ENCODE data around the gene CHL1.

Gene CHL1, protein sequence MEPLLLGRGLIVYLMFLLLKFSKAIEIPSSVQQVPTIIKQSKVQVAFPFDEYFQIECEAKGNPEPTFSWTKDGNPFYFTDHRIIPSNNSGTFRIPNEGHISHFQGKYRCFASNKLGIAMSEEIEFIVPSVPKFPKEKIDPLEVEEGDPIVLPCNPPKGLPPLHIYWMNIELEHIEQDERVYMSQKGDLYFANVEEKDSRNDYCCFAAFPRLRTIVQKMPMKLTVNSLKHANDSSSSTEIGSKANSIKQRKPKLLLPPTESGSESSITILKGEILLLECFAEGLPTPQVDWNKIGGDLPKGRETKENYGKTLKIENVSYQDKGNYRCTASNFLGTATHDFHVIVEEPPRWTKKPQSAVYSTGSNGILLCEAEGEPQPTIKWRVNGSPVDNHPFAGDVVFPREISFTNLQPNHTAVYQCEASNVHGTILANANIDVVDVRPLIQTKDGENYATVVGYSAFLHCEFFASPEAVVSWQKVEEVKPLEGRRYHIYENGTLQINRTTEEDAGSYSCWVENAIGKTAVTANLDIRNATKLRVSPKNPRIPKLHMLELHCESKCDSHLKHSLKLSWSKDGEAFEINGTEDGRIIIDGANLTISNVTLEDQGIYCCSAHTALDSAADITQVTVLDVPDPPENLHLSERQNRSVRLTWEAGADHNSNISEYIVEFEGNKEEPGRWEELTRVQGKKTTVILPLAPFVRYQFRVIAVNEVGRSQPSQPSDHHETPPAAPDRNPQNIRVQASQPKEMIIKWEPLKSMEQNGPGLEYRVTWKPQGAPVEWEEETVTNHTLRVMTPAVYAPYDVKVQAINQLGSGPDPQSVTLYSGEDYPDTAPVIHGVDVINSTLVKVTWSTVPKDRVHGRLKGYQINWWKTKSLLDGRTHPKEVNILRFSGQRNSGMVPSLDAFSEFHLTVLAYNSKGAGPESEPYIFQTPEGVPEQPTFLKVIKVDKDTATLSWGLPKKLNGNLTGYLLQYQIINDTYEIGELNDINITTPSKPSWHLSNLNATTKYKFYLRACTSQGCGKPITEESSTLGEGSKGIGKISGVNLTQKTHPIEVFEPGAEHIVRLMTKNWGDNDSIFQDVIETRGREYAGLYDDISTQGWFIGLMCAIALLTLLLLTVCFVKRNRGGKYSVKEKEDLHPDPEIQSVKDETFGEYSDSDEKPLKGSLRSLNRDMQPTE (N-terminal part only)

DNA sequence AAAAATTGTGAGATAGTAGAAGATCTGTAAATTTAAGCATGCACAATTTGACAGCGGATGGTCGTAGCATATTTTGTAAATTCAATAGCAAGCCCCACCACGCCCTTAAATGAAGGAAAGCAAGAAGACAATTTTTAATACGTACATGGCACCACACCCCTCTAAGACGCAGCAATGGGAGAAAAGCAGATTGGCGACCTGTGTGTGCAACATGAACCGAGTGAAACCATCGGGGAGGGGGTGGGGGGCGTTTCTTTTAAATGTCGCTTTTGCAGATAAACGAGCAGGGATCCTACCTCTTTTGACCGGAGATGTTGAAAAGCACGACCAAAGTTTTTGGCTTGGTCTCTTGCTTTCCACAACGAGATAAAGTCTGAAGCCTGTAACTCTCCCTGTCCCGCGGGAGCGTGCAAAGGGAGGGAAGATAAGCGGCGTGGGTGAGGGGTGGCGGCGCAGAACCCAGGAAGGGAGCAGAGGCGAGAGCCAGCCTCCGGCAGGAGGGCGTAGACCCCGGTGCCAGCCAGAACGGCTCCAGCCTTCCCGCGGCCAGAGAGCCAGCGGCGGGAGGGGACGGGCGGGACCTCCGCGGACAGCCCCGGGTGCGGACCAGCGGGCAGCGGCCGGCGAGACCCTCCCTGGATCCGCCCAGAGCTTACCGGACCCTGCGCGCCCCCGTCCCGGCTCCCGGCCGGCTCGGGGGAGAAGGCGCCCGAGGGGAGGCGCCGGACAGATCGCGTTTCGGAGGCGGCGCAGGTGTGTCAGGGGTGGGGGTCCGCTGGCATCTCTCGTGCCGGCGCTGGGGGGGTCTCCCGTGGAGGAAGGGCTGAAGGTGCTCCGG lies at the start of gene CHL1:
TSS of gene CHL1 (plus strand) at position 453 of the 838 bp plus-strand sequence. CDS start 123,014 bp downstream, outside the sequence.
- DNase-seq (ENCODE audit: low read depth): no peak

DNA sequence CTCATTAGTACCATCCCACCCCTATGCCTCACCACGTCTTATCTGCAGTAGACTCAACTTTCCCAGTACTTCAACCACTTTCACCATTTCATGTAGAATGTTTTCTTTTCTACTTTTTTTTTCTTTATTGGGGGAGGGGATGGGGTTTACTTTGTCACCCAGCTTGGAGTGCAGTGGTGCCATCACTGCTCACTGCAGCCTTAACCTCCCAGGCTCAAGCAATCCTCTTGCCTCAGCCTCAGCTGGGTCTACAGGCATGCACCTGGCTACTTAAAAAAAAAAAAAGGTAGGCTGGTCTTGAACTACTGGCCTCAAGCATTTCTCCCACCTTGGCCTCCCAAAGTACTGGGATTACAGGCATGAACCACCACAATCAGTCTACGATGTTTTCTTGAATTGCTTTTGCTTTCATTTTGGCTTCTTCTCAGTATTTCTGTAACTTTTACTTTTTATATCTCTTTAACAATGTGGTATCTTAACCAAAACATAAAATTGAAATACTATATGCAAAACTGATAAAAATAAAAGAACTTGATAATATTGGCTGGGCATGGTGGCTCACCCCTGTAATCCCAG lies 44.9 kb upstream of the CHL1 start:
- no peak for DNase-seq (ENCODE audit: low read depth)

DNA sequence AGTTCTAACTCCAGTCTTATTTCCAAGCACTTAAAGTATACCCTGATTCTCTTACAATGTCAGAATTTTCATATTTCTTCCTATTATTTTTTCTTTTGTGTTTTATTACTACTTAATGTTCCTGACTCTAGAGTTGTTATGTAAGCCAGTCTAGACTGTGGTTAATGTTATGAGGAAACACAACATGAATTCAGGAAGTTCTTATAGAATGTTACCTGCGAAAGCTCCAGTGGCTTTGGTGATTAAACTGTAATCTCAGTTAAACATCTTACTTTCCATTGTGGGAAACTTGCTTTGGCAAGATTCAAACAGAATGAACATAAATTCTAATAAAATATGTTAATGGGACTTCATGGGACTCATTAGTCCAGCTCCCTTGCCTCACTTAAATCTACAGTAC lies 36.6 kb upstream of the CHL1 start:
- no peak for DNase-seq (ENCODE audit: low read depth)

DNA sequence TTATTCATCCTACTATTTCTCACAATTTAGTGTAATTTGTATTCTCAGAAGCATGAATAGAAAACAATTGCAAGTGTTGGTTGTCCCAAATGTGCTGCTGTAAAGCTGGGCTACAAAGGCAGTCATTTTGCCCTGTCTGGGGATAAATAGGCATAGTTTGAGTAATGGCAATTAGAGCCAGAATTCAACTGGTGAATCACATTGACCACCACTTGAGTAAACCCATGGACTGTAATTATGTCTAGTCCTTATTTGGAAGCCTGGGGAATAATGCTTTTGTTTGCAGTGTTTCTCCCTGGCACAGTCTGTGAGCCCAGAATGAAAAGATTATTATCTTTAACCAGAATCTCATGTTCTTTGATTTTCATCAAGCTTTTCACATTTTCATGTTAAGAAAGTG lies 30.5 kb upstream of the CHL1 start:
- DNase-seq (ENCODE audit: low read depth): no peak

- no peak for DNase-seq (ENCODE audit: low read depth)
Measured at GRCh38 chr3:166799-167198, 29.8 kb upstream of the CHL1 start.

DNA sequence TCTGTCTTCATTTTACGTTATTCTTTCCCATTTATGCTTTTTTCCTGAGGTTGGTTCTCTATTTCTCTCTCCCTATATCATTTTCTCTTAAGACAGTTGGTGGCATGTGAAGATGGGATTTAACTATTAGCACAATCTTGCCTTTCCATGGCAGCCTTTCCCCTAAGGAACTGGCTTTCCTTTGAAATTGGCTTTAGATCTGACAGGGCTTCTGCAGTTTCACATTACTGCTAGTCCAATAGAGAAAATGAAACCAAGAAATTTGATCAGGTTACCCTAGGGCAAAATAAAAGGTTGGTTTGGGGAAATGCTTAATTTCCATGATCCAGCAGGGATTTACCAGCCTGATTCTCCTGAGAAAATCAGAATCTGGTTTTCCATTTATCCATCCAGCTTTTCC lies 22.7 kb upstream of the CHL1 start:
- DNase-seq (ENCODE audit: low read depth): no peak

GRCh38 chr3:184976-185375 lies 11.6 kb upstream of the CHL1 start:
- no peak for DNase-seq (ENCODE audit: low read depth)

DNA sequence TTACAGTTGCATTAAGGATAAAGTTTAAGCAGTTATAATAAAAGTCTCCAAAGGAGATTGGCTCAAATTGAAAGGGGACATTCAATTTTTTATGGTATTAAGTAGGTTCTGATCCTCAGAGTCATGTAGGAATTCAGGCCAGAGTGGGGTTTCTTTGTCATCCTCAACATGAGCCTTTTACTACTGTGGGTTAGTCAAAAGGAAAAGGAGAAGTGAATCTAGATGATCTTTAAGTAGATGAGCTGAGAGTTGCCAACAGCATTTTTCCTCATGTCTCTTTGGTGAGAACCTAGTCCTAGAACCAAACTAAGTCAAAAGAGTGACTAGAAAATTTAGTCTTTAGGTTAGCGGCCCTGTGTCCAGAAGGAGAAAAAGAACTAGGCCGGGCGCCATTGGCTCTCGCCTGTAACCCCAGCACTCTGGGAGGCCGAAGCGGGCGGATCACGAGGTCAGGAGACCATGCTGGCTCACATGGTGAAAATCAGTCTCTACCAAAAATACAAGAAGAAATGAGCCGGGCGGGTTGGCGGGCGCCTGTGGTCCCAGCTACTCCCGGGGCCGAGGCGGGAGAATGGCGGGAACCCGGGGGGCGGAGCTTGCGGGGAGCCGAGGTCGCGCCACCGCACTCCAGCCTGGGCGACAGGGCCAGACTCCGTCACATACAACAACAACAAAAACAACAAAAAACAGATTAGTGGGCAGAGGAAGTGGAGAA lies 4.2 kb upstream of the CHL1 start:
- DNase-seq (ENCODE audit: low read depth): no peak

- DNase-seq (ENCODE audit: low read depth): no peak
Measured at GRCh38 chr3:194001-194400, 2.6 kb upstream of the CHL1 start.

- DNase-seq (ENCODE audit: low read depth): no peak
Measured at GRCh38 chr3:194421-194820, 2.1 kb upstream of the CHL1 start.

DNA sequence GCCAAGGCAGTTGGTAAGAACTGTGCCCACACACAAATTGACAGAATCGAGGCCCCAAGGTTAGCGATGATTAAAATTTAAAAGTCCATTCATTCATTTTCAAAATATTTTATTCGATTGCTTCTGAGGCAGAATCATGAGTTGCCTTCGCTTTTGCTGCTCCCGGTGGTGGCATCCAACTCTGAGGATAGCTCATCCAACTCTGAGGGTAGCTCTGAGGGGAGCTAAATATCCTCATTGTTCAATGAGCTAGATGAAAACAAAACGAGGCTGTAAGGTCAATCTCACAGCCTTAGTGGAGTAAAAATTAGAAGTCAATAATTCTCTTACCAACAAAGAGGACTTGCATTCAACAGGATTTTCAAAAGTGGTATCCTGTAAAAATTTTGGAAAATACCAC lies 897 bp upstream of the CHL1 start:
- no peak for DNase-seq (ENCODE audit: low read depth)

- no peak for DNase-seq (ENCODE audit: low read depth)
Measured at GRCh38 chr3:197149-197827, 725 bp downstream of the CHL1 start.

DNA sequence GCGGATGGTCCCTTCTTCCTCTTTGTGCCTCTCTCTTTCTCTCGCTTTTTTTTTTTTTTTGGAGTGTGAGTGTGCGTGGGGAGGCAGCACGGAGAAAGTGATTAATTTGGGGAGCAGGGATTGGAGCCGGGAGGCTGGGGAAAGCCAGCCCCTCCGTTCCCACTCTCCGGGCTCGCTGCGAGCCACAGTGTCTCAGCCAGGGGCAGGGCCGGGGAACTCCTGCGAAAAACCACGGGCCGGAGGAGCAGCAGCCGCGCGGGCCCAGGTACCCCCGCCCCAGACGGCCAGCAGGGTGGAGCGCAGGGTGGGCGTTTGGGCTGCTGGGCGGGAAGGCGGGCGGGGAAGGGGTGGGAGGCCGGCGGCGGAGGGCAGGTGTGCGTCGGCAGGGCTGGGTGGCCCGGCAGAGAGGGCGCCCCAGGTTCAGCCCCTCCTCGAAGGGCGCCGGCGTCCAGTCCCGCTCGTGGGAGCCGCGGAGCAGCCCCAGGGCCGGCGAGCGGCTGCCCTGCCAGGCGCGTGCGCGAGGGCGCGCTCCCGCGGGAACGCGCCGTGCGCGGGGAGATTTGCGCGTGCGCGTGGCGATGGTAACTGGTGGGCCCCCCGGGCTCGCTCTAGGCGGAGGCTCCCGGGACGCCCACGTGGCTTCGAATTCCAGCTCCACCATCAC lies 1.4 kb downstream of the CHL1 start:
- no peak for DNase-seq (ENCODE audit: low read depth)

DNA sequence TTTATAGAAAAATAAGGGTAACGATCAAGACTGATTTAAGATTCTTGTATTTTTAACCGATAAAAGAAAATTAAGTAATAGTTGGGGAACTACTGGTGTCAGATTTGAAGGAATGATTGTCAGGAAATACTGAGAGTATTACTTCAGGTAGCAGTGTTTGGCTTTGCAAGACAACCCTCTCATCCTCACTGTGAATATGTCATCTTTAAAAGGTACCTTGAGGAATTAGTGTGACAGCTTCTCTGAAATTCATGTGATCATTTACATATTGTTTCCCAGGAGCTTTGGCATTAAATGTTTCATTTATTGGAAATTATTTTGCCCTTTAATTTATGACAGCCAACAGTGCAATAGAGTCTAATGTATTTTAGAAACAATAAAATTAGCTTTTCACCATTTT lies 3.3 kb downstream of the CHL1 start:
- no peak for DNase-seq (ENCODE audit: low read depth)

- DNase-seq (ENCODE audit: low read depth): no peak
Measured at GRCh38 chr3:200758-201325, 4.3 kb downstream of the CHL1 start.

DNA sequence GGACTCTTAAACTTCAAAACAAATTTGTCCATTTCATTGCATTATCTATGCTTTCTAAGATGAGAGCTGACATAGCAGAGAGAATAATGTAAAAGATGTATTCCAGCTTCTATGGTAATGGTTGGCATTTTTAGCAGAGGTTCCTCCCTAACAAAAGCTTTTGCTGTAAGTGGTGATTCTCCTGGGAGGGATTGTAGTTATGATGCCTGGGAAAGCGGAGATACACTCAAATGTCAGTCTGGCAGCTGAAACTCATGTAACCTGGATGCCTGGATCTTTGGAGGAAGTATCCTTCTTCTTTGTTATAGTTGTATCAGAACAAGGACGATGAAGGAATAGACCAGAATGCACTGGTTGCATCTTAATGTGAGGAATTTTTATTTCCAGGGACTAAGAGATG lies 7.5 kb downstream of the CHL1 start:
- no peak for DNase-seq (ENCODE audit: low read depth)

- no peak for DNase-seq (ENCODE audit: low read depth)
Measured at GRCh38 chr3:207973-208372, 11.4 kb downstream of the CHL1 start.

GRCh38 chr3:210669-211068 lies 14.1 kb downstream of the CHL1 start:
- no peak for DNase-seq (ENCODE audit: low read depth)

DNA sequence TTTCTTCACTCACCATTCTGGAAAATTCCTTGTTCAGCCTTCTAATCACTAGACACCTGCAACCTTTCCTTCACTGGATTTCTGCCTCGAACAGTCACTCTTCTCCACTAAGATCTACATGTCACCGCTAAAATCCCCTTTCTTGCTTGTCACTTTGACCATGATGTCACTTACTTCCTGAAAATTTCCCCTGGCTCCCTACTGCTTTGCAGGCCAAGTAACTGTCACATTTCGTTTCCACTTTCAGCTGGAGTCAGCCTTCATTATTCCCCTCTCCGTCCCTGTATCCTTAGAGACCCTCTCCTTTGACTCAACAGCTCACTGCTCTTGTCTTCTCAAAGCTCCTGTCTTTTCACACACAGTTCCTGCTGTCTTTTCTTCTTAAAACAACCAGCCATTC lies 15.9 kb downstream of the CHL1 start:
- DNase-seq (ENCODE audit: low read depth): no peak

Data from CMK (cell line).